ENCODE data around the gene SIAH1. TPM values are rescaled to one million over a fixed set of nuclear protein-coding genes. Genes with fewer than 3 reads are reported as not detected.

Gene SIAH1
- total and polyA plus RNA-seq, 12 donors = 9.9 to 27.5 (median 17.6) TPM

DNA sequence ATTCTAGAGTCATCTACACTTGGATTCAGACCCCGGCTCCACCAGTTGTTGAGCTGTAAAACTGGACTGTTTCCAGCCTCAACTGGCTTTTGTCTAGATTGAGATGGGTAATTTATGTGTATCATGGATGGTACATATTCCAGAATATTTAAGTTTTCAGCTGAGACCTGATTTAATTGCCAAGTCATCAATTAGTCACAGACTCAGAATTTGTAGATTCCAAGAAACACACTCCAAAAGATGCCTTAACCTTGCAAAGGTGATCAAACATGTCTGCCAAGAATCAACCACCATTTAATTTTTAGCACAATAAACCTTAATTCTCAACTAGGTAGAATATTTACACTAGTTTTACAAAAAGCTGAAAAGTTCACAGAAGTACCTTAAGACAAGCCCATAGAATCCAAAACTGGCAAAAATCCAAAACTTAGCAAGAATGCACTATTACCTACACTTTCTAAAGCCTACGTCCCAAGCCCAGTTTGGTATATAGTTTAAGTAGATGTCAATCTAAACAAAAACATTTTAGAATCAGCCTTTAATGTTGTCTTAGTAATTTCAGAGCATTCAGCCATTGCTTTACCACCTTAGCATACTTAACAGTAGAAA lies 17.7 kb downstream of the SIAH1 start:
- Histone ChIP-seq H3K27me3 (no peaks in the 10 kb centered on the region), H3K4me3 (no peak overlapping the region), H3K27ac (no peak overlapping the region), H3K4me1 (replicated peaks in 1 of 2) (peaks cover 18 to 40% of the 10 kb centered on the region in 2 donors), H3K36me3 (replicated peaks in 1 of 2) (no peaks in the 10 kb centered on the region), H3K9me3 (replicated peaks in 1 of 3) (no peaks in the 10 kb centered on the region)
- WGBS, 4 donors = 51 to 75% (median 69%) methylated on average over 2 of the region's 2 CpGs
- no peak for DNase-seq
- no peak for TF ChIP-seq POLR2A (IDR thresholded peaks at IDR 0.05)
- TF ChIP-seq, protein P1, sequence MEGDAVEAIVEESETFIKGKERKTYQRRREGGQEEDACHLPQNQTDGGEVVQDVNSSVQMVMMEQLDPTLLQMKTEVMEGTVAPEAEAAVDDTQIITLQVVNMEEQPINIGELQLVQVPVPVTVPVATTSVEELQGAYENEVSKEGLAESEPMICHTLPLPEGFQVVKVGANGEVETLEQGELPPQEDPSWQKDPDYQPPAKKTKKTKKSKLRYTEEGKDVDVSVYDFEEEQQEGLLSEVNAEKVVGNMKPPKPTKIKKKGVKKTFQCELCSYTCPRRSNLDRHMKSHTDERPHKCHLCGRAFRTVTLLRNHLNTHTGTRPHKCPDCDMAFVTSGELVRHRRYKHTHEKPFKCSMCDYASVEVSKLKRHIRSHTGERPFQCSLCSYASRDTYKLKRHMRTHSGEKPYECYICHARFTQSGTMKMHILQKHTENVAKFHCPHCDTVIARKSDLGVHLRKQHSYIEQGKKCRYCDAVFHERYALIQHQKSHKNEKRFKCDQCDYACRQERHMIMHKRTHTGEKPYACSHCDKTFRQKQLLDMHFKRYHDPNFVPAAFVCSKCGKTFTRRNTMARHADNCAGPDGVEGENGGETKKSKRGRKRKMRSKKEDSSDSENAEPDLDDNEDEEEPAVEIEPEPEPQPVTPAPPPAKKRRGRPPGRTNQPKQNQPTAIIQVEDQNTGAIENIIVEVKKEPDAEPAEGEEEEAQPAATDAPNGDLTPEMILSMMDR (IDR thresholded peaks at IDR 0.05) = no peak
- intact Hi-C loops (cut with DNase I) = no loop called here

DNA sequence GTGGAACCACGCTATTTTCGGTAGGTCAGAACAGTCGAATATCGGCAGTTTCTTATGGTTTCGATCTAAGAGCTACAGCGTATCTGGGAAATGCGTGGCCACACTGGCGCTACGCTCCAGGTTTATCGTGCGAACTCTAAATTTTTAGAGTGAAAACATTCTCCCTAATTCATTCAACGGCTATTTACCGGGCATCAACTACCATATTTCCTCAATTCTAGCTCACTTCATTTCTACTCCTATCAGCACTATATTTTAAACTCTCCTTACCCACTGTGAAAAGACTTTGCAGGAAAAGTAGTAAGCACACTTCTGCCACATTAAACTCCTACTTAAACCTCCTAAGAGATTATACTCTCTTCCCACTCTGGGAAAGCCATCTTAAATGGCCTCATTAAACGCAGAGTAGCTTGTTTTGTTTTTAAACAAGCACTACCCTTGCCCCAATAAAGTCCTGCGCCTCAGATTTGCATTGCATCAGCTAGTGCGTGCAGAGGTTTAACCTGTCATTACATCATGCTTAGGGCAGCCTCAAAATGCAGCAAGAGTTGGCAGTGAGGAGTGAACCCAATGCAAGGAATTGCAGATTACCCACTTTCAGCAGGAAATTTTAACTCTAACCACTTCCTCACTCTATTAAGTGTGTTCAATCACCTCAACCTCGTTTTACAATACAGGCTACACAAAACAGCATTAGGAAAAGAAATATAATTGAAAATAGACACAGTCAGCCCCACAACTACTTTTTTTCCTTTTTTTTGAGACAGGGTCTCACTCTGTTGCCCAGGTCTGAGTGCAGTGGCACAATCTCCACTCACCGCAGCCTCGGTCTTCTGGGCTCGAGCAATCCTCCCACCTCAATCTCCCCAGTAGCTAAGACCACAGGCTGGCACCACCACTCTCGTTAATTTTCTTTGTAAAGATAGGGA lies 18.8 kb downstream of the SIAH1 start:
- H3K4me1 ChIP-seq (replicated peaks in 1 of 2) = peaks cover 18 to 33% of the 10 kb centered on the region in 2 donors
- 19 to 20% (median 20%) methylated on average over 21 of the region's 21 CpGs for WGBS, 4 donors

DNA sequence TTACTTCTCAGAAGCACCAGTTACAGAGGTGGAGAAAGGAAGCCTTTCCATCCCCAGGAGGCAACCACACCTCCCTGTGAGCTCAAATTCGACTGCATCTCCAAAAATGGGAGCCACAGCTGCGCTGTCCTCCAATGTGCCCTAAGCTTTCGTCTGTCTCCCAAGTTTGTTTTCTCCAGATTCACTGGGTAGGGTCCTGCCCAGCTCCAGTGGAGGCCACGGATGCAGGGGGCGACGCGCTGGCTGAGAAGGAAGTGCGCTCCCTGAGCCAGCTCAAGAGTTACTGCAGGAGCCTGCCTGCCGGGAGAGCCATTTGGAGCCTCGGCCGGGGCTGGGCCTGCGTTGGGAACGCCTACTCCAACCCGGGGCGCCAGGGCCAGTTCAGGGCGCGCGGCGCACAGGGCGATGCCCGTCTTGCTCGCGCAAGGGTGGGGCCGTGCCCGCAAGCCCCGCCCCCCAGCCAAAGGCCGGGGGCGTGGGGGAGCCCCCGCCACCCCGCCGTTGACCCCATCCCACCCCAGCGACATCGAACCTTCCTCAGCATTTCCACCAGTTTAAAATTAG lies 19.5 kb downstream of the SIAH1 start:
- Histone ChIP-seq H3K27me3 (no peaks in the 10 kb centered on the region), H3K27ac (peak overlapping the region; percentile 78 to 92 (median 90)), H3K9me3 (replicated peaks in 1 of 3) (no peaks in the 10 kb centered on the region), H3K36me3 (replicated peaks in 1 of 2) (no peaks in the 10 kb centered on the region), H3K4me3 (peak overlapping the region in 3 of 4 donors; percentile 41 to 78 (median 61)), H3K4me1 (replicated peaks in 1 of 2) (peaks cover 18 to 29% of the 10 kb centered on the region in 2 donors)
- intact Hi-C loops (cut with DNase I) = loop anchor here in 1 of 2 donors (2.0 kb wide), 1 partner anchor 15 kb away; no protein-coding TSS in a partner anchor
- TF ChIP-seq, protein P1 (IDR thresholded peaks at IDR 0.05) = no peak
- peak; percentile 71 to 96 for TF ChIP-seq POLR2A (IDR thresholded peaks at IDR 0.05)
- DNase-seq = peak; percentile 89 to 95 (median 91)
- 3 to 31% (median 3%) methylated on average over 3 to 33 of the region's 33 CpGs for WGBS, 4 donors

More for the DNA sequence above, 18.8 kb downstream of the SIAH1 start:
- Histone ChIP-seq H3K27ac (peak overlapping the region; percentile 78 to 92 (median 90)), H3K4me3 (peak overlapping the region in 3 of 4 donors; percentile 41 to 78 (median 61)), H3K27me3 (no peaks in the 10 kb centered on the region), H3K36me3 (replicated peaks in 1 of 2) (no peaks in the 10 kb centered on the region), H3K9me3 (replicated peaks in 1 of 3) (no peaks in the 10 kb centered on the region)
- TF ChIP-seq, protein P1 (IDR thresholded peaks at IDR 0.05) = no peak
- peak in 1 of 2 donors; percentile 7 for TF ChIP-seq POLR2A (IDR thresholded peaks at IDR 0.05)
- DNase-seq = peak in 6 of 7 donors; percentile 43 to 74 (median 54)
- intact Hi-C loops (cut with DNase I) = no loop called here

All from adrenal gland (tissue), 12 donors.